Fibroblast of skin of right quadriceps (primary cell): ENCODE data around the gene ARHGAP23.

Experiments used
- DNase-seq: peaks from one replicate; pipeline ENCODE4 v3.0.0-alpha.2; 2013

ARHGAP23 gene

DNA sequence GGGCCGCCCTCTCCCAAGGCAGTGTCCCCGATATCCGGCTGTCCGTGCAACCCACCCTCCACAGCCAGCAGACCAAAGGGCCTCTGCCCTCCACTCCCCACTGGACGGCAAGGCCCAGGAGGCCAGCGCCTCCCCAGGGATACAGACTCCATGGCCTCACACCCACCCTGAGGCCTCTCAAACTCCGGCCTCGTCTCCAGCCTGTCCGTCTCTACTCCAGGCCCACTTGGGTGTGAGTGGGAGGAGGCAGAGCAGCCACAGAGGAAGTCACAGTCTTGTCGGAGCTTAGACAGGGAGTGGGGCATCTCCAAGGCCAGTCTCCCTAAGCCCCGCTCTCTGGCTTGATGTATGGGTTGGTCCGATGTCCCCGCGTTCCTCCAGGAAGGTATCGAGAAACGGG lies 104.2 kb downstream of the ARHGAP23 start:
- no peak for DNase-seq

DNA sequence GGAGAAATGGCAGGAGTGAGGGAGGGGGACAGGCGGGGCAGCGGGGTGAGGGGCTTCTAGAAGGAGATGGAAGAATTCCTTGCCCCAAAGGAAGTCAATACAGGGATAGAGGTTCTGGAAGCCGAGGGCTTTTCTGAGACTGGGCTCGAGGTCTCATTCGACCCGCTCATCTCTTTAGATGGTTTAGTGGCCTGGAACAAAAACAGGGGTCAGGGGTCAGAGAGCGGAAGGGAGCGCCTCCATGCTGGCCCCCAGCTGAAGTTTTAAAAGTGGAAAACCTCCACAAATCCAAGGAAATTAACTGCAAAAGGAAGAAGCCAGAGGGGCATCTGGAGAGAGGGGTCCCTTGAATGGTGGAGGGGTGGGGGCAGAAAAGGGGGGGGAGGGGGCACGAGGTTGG lies 105.0 kb downstream of the ARHGAP23 start:
- no peak for DNase-seq

DNA sequence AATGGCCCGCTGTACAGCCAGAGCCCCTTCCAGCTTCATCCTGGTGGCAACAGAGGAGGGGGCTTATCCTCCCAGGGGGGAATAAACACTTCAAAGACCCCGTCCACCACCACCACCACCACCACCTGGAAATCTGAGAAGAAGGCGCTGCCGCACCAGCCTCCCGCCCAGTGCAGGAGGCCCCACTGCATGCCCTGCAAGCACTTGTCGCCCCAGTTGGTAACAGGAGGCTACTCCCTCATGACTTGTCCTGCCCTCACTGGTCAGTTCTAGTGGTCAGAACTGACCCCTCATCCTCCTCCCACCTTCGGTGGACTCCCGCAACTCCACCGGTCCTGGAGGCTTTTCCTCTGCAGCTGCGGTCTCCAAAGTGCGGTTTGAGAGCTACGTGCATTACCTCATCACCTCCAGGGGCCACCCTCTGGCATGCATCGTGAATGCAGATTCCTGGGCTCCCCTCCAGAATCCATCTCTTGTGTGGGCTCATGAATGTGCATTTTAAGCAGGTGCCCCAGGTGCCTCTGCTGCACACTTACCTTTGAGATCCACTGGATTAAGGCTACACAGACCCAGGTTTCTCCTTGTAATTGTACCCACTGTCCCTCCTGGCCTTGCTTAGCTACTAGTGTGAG lies 105.7 kb downstream of the ARHGAP23 start:
- DNase-seq = no peak

DNA sequence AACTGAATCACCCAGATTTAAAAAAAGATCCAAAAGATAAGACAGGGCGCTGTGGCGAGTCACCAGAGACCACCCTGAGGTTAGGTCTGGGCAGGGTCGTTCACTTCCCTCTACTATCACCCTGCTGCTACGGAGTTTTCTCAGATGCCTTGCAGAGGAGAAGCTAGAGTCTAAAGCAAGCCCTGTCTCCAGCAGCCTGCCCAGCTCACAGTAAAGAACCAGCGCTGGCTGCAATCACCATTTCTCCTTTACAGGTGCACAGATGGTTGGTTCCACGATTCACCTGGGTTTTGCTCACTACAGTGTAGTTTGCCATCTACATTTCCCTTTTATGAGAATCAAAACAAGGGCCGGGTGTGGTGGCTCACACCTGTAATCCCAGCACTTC lies 106.2 kb downstream of the ARHGAP23 start:
- no peak for DNase-seq

DNA sequence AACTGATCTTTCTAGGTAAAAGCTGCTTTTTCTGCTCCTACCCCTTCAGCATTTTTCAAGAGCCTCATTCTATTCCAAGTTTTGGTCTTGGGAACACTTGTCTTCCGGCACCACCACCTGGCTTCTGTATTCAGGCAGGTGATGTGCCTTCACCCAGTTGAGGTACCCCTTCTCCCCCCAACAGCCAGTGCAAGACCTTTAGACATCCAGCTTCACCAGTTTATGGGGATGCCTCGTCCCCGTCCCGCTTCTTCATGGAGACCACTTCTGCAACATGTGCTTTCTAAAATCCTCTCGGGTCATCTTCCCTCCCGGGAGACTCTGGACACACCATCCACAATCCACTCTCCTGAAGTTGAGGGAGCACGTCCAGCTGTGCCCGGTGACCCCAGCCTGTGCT lies 107.6 kb downstream of the ARHGAP23 start:
- DNase-seq = no peak

DNA sequence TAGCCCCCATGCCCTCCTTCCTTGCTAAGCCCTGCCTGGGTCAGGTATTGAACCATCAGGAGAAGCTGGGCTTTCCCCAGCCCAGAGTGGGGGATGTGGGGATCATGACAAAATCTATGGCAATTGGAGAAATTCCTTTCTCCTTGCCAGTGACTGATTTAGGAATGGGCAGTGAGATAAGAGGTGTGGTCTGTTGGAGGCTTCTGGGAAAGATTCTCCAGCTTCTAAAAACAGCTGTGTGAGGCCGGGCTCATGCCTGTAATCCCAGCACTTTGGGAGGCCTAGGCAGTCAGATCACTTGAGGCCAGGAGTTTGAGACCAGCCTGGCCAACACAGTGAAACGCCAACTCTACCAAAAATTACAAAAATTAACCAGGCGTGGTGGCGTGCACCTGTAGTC lies 108.4 kb downstream of the ARHGAP23 start:
- DNase-seq = no peak

DNA sequence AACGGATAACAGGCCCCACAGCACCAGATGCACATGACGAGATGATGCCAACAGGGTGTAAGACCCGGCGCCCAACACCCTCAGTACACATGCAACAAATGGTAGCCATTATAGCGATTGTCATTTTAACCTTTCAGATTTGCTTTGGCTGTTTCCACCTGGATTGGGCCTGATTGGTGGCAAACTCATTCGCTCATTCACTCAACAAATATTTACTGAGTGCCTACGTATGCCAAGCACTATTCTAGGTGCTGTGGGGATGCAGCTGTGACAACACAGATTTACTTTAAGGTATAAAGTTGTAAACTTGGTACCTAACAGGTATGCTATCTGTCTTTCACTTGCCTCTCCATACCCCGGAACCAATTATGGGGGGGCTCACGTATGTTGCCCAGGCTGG lies 110.6 kb downstream of the ARHGAP23 start:
- no peak for DNase-seq

DNA sequence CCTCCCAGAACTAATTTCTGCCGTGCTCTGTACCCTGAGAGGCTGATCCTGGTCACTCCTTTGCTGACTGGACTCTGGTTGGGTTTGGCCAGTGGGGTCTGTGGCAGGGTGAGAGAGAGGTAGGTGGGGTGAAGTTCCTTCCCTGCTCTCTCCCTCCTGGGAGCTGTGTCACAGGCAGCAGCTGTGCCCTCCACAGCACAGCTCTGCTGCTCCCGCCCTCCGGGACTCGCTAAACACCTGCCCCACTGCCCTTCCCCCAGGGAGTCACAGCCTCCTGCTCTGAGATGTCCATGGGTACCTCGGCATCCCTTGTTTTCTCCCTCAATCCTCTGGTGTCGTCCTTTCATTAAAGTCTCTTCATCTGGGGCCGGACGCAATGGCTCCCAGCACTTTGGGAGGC lies 111.1 kb downstream of the ARHGAP23 start:
- DNase-seq = no peak

DNA sequence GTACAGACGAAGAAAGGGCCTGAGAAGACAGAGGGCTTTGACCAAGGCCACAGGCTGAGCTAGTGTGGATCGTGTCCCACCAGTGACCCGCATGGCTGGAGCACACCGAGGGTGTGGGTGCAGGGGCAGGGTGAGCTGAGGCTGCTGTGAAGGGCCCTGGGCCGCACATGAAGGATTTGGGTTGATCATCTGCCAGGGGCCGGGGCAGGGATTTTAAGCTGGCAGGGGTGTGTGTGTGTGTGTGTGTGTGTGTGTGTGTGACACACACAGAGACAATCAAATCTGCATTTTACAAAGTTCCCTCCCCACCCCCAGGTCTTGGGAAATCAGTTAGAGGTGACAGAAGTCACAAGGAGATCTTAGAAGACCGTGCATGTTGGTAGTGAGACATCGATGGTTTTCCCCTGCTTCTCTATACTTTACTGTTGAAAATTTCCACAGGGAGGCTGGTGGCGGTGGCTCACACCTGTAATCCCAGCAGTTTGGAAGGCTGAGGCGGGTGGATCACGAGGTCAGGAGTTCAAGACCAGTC lies 112.3 kb downstream of the ARHGAP23 start:
- no peak for DNase-seq

DNA sequence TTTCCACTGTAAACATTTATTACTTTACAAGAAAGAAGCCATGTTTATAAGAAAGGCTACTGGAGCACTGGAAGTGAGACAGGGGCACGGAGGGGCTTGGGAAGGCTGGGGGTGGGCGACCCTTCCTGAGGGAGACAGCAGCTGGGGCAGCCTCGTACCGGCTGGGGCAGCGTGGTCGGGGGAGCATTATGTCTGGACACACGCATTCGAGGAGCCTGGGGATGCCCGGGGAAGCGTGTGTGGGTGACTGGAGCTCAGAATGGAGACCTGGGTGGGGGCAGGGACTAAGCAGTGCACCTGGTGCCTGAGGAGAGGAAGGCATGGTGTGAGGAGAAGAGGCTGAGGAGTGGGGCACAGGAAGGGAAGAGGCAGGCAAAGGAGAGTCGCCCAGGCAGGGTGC lies 113.0 kb downstream of the ARHGAP23 start:
- DNase-seq = no peak

DNA sequence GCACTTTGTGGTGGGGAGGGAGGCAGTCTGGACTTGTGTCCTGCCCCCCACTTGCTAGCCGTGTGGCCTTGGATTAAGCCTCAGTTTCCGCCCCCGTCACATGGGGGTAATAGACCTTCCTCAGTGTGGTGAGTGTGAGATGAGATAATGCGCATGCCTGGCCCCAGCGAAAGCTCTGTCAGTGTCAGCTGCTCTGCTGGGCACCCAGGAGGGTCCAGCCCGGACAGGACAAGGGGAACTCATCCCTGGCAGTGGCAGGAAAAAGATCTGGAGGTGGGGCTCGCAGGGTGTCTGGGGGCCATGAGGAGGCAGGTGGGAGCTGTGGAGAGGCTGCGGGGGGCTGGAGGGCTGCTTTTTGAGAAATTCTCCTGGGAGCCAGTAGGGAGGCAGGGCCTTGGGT lies 114.0 kb downstream of the ARHGAP23 start:
- no peak for DNase-seq

DNA sequence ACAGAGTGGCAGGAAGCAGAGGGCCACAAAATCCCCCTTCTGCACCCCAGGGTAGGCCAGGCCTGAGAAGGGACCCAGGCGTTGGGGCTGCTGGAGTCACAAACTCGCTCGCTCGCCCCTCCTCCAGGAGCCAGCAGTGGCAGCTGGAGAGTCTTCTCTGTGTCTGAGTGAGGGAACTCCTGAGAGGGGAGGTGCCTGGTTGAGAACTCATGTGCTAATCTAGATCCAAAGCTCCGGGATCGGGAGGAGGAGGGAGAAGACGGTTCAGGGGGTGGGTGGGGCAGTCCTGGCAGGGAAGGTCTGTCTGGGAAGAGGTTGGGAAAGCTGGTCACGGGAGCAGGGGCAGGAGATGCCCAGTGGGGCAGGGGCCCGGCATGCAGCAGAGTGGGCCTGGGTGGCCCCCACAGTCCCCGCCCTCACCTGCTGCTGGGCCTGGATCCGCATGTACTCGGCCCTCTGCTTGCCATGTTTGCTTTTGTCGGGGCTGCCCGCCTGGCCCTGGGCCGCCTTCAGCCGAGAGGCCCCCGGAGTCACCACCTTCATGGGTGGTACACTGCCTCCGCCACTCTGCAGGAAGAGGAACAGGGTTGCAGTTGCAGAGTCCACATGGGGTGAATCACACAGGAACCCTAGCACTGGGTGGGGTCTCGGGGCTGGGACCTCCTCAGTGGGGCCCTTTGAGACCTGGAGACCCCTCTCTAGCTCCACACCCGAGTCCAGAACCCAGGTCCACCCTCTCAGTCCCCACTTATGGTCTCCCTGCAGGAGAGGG lies 115.3 kb downstream of the ARHGAP23 start:
- DNase-seq = no peak

DNA sequence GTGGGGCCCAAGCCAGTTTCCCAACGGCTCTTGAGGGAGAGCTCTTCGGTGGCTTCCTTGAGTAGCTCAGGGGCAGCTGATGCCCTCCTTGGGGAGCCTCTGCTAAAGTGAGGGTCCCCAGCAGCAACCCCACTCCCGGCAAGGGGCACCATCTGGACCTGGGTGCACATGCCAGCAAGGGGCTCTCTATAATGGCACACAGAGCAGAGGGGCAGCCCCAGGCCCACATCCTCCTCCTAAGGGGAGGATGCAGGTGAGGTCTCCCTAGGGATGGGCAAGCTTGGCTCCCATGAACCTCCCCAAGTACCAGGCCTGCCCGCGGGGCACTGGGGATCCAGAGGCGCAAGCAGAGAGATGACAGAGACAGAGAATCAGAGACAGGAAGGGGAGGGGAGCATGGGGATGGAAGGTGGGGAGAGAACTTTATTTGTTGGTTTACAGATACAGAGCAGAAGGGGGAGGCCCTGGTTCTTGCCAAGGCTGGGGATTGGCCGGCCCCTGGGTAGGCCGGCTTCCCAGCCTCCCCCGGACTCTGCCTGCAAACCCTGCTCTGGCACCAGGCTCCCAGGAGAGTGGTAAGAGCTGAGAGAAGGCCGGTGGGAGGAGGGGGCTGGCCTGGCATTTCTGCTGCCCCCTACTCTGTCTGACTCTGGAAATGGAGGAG lies 116.0 kb downstream of the ARHGAP23 start:
- no peak for DNase-seq

DNA sequence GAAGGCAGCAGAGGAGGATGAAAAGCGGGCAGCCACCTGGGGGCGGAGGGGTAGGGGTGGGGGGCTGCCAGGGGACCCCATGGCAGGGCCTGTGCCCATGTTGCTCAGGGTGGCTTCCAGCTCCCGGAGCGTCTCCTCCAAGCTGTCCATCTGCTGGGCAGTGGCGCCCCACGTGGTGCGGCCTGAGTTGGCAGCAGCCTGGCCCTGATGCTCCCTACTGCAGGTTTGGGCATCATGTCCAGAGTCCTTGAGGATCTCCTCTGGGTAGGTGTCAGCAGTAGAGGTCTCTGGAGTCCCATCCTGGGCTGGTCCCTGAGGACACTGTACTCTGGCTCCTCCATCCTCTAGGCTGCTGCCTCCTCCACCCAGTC lies 116.6 kb downstream of the ARHGAP23 start:
- no peak for DNase-seq

DNA sequence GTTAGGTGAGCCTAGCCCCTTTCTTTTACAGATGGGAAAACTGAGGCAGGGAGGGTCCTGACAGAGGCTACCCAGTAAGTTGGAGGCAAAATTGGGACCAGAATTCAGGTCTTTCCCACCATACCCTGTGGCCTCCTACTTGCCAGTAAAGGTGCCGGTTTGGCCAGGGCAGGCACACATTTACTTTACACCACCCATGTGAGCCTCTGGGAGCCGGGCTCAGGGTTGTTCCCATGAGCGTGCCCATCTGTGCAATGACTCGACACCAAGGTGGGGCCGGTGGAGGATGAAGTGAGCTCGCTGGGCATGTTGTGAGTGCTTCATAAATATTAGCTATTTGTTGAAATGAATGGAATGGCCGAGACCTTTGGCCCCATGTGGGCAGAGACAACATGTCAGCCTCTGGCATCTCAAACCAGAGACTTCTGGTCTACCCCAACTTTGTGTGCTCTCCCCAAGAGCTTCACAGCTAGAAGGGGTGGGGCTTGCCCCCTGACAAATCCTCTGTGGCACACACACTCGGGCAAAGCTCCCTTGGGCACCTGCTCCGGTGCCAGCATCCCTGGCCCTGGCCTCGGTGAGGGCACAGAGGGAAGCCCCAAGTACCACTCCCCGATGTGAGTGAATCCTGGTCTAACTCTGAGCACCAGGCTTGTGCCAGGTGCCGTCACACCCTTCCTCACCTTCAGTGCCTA lies 117.4 kb downstream of the ARHGAP23 start:
- no peak for DNase-seq

DNA sequence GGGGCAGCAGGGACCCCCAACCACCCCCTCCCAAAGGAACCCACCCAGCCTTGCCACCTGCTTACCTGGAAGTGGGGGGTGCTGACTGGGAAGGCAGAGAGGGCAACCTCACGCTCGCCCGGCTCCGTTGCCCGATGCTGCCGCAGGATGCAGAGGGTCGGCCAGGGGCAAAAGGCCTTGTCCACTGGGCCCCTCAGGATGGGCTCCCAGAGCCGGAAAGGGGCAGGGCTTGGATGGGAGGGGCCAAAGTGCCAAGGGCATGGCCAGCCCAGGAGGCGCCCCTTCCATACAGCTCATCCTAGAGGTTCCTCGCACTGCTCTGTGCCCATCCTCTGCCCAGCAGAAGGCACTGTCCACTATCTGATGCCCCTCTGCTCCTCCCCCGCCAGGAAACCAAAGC lies 118.1 kb downstream of the ARHGAP23 start:
- DNase-seq = no peak

DNA sequence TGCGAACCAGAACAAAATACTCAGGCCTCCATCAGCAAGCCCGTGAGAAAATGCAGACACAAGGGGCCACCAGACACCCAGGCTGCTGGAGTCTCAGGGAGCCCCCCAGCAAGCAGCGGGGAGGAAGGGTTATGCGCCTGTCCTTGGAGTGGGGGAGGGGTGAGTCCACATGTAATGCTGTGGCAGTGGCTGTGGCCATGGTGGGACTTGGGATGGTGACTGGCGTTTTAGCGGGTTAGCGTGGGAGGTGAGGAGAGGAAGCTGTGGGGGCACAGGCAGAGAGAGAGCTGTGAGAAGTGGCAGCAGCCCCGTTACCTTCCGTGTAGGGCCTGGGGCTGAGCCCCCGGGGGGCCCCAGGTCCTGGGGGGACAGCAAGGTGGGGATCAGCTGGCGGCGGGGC lies 119.2 kb downstream of the ARHGAP23 start:
- DNase-seq = no peak

DNA sequence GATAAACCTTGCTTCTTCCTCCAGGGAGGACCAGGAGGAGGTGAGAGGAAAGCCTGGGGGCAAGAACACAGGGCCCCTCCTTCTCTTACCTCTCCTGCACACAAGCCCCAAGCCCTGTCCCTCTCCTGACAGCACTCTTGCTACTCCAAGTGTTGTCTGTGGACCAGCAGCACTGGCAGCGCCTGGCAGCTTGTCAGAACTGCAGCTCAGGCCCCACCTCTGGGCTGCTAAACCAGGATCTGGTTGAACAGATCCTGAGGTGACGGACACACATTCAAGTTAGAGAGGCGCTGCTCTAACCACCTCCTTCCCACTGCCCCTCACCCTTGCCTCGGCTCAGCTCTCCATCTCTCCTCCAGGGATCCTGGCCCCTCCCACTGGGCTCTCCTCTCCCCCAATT lies 121.0 kb downstream of the ARHGAP23 start:
- no peak for DNase-seq

DNA sequence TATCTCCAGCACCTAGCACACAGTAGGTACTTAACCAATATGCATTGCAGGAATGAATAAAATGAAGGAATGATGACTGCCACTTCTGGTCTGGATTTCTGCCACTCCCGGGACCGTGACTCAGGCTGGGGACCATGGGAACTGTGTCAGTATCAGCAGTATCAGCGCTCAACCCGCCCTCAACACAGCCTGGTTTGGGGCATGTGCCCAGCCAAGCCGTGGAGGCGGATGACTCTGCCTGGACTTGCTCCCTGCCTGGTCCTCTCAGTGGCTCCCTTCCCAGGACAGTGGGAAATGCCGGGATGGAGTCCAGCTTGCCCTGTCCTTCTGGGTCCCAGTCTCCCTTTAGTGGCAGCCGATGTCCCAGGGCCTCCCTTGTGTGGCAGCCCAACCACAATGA lies 122.4 kb downstream of the ARHGAP23 start:
- DNase-seq = no peak

DNA sequence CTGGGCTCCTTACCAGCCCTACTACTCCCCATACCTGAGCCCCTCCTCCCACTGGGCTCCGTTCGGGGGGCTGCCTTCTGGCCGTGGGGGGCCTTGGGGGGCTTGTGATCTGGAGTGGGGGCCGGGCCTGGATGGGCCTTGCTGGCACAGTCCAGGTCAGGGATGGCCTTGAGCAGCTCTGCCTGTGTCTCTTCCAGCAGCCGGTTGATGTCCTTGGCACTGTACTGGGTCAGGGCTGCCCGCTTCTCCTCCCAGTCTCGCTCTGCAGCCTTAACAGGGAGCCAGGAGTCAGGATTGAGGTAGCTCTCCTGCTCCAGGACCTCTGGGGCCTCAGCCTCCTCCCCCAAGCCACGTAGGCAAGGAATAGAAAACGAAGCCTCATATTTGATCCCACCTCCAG lies 122.9 kb downstream of the ARHGAP23 start:
- DNase-seq = no peak

DNA sequence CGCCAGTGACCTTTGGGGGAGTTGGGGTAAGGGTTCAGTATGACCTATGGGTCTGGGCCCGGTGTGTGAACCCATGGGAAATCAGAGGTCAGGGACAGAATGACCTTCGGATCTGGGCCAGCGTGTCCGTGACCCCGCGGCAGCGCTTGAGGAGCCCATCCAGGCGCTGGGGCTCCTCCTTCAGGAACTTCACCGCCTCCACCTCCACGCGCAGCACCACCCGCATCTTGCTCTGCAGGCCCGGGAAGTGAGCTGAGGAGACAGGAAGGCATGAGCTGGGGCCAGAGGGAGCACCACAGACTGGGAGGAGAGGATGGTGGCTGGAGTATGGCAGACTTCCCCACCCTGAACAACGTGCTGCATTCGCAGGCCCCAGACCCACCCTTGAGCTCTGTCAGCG lies 124.1 kb downstream of the ARHGAP23 start:
- DNase-seq = no peak

DNA sequence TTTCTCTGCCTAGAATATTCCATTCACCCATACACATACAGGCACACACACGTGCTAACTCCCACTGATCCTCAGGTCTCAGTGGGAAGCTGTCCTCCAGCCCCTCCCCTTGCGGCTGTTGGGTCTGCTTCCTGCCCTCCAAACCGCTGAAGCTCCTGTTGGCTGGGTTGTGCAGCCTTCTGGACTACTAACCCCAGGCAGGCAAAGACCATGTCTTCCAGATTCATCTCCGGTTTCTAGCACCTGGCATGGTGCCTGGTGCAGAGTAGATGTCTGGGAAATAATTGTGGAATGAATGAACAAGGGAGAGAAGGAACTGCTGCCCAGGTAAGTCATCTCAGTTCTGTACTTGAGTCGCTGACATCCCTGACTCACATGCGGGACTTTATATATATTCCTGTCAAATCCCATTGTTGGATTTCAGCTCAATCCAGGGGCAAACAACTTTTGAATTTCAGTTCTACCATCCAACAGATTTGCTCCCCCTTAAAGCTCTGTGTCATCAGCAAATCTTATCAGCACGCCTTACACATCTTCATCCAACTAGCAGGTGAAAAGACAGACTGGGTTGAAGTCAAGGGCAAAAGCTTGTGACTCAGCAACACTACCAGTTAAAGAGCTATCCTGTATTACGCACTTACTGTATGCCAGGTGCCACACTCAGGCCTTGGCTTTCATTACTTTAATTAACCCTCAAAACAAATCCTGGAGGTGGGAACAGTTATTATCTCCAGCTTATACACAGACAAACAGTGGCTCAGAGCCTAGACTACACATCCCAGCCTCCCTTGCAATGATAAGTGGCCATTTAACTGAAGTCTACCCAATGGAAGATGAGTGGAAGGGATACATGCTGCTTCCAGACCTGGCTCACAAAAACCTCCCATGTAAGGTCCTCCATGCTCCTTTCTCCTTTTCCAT lies 126.4 kb downstream of the ARHGAP23 start:
- DNase-seq = peak; percentile 20
